SK-N-SH treated with all-trans-retinoic acid at 6 μM for 48 hours (cell line): ENCODE results near the gene GLIS2.

Experiments used
- ATAC-seq: fragments of 200-7000 bp; cut with Tn5 transposase; 3 replicates; pipeline ENCODE4 v1.9.1; 2020; ENCODE audit warnings: mild to moderate bottlenecking, moderate library complexity
- ARNTL ChIP-seq: fragments of 450-650 bp; formaldehyde crosslinking; IDR thresholded peaks from 2 replicates; pipeline ENCODE4 v1.5.0; 2020; ENCODE audit warnings: low read depth, mild to moderate bottlenecking, moderate library complexity, borderline replicate concordance
- BACH2 ChIP-seq: fragments of 250-450 bp; sonication (Bioruptor Pico); IDR thresholded peaks from 2 replicates; pipeline ENCODE4 v1.9.0; 2021; ENCODE audit warnings: mild to moderate bottlenecking, borderline replicate concordance
- CSDC2 ChIP-seq: fragments of 250-450 bp; sonication (Bioruptor Pico); IDR thresholded peaks from 2 replicates; pipeline ENCODE4 v1.5.0; 2020; ENCODE audit warnings: mild to moderate bottlenecking, moderate library complexity
- ESRRG ChIP-seq: fragments of 250-450 bp; sonication (Bioruptor Pico); IDR thresholded peaks from 2 replicates; pipeline ENCODE4 v1.6.1; 2021; ENCODE audit warnings: mild to moderate bottlenecking
- GLIS3 ChIP-seq: fragments of 250-450 bp; sonication (Bioruptor Pico); IDR thresholded peaks from 2 replicates; pipeline ENCODE4 v1.5.0; 2020; ENCODE audit warnings: mild to moderate bottlenecking, moderate library complexity
- ISL1 ChIP-seq: fragments of 250-450 bp; sonication (Bioruptor Pico); IDR thresholded peaks from 2 replicates; pipeline ENCODE4 v2.1.2; 2022; ENCODE audit warnings: mild to moderate bottlenecking, moderate library complexity
- OSR1 ChIP-seq: fragments of 250-450 bp; sonication (Bioruptor Pico); IDR thresholded peaks from 2 replicates; pipeline ENCODE4 v1.8.0; 2022; ENCODE audit warnings: moderate library complexity, mild to moderate bottlenecking, inconsistent platforms
- PPARA ChIP-seq: fragments of 250-450 bp; sonication (Bioruptor Pico); IDR thresholded peaks from 2 replicates; pipeline ENCODE4 v1.5.0; 2020; ENCODE audit warnings: mild to moderate bottlenecking, borderline replicate concordance
- RARB ChIP-seq: fragments of 250-450 bp; sonication (Bioruptor Pico); IDR thresholded peaks from 2 replicates; pipeline ENCODE4 v1.8.0; 2021; ENCODE audit warnings: mild to moderate bottlenecking, moderate library complexity
- TCF4 ChIP-seq: fragments of 250-450 bp; sonication (Bioruptor Pico); IDR thresholded peaks from 2 replicates; pipeline ENCODE4 v1.8.0; 2021; ENCODE audit warnings: mild to moderate bottlenecking, moderate library complexity, borderline replicate concordance
- TOX ChIP-seq: fragments of 250-450 bp; sonication (Bioruptor Pico); IDR thresholded peaks from 2 replicates; pipeline ENCODE4 v1.8.0; 2021; ENCODE audit warnings: mild to moderate bottlenecking, moderate library complexity, borderline replicate concordance
- ZC3H10 ChIP-seq: fragments of 250-450 bp; sonication (Bioruptor Pico); IDR thresholded peaks from 2 replicates; pipeline ENCODE4 v1.5.1; 2021; ENCODE audit warnings: mild to moderate bottlenecking, moderate library complexity
- ZFP3 ChIP-seq: fragments of 250-450 bp; sonication (Bioruptor Pico); IDR thresholded peaks from 2 replicates; pipeline ENCODE4 v1.5.0; 2020; ENCODE audit warnings: mild to moderate bottlenecking, moderate library complexity
- ZFP30 ChIP-seq: fragments of 450-650 bp; formaldehyde crosslinking; IDR thresholded peaks from 2 replicates; pipeline ENCODE4 v1.5.0; 2022; ENCODE audit warnings: mild to moderate bottlenecking, moderate library complexity
- ZNF565 ChIP-seq: fragments of 450-650 bp; formaldehyde crosslinking; conservative IDR thresholded peaks from 2 replicates; pipeline ENCODE4 v1.5.0; 2020; ENCODE audit warnings: low read depth, mild to moderate bottlenecking, moderate library complexity
- ZNF8 ChIP-seq: fragments of 450-650 bp; formaldehyde crosslinking; IDR thresholded peaks from 2 replicates; pipeline ENCODE4 v1.5.0; 2020; ENCODE audit warnings: mild to moderate bottlenecking, moderate library complexity
- TF ChIP-seq, protein P1 (sequence below): fragments of 250-450 bp; sonication (Bioruptor Pico); IDR thresholded peaks from 2 replicates; pipeline ENCODE4 v1.5.1; 2021; ENCODE audit warnings: mild to moderate bottlenecking, moderate library complexity
- TF ChIP-seq, protein P2 (sequence below): fragments of 250-450 bp; sonication (Bioruptor Pico); IDR thresholded peaks from 2 replicates; pipeline ENCODE4 v1.8.0; 2021; ENCODE audit warnings: low read depth, mild to moderate bottlenecking, moderate library complexity, borderline replicate concordance
- TF ChIP-seq, protein P3 (sequence below): fragments of 250-450 bp; sonication (Bioruptor Pico); IDR thresholded peaks from 2 replicates; pipeline ENCODE4 v1.5.0; 2020; ENCODE audit warnings: mild to moderate bottlenecking, moderate library complexity
- TF ChIP-seq, protein P4 (sequence below): fragments of 250-450 bp; sonication (Bioruptor Pico); IDR thresholded peaks from 2 replicates; pipeline ENCODE4 v1.5.1; 2020; ENCODE audit warnings: low read depth, mild to moderate bottlenecking, moderate library complexity
- TF ChIP-seq, protein P5 (sequence below): fragments of 250-450 bp; sonication (Bioruptor Pico); IDR thresholded peaks from 2 replicates; pipeline ENCODE4 v1.8.0; 2020; ENCODE audit warnings: mild to moderate bottlenecking, moderate library complexity, borderline replicate concordance

GLIS2 gene

DNA sequence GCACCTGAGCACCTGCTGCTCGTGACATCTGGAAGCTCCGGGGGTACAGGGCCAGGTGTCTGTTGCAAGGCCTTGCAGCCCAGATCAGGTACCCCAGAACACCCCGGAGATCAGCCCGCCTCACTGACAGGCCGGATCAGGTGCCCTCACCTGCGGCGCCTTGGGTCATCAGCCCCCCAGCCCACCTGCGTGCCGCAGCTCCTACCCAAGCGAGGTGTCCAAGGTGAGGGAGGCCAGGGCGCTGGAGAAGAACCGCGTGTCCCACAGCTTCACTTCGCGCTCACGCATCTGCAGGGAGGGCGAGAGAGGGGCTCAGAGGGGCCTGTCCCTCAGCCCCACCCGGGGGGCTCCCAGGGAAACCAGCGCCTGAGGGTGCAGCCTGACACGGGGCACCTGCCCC lies 71.9 kb downstream of the GLIS2 start:
- TF ChIP-seq TCF4 (no peak), ARNTL (CRISPR knock-in tag) (no peak), ZFP30 (CRISPR knock-in tag) (no peak), OSR1 (CRISPR knock-in tag) (no peak), CSDC2 (CRISPR knock-in tag) (no peak), ZFP3 (CRISPR knock-in tag) (no peak), ESRRG (CRISPR knock-in tag) (no peak), ISL1 (CRISPR knock-in tag) (no peak), ZC3H10 (no peak), GLIS3 (no peak), ZNF565 (CRISPR knock-in tag) (no peak), BACH2 (CRISPR knock-in tag) (no peak), PPARA (CRISPR knock-in tag) (no peak)
- TF ChIP-seq, protein P1, sequence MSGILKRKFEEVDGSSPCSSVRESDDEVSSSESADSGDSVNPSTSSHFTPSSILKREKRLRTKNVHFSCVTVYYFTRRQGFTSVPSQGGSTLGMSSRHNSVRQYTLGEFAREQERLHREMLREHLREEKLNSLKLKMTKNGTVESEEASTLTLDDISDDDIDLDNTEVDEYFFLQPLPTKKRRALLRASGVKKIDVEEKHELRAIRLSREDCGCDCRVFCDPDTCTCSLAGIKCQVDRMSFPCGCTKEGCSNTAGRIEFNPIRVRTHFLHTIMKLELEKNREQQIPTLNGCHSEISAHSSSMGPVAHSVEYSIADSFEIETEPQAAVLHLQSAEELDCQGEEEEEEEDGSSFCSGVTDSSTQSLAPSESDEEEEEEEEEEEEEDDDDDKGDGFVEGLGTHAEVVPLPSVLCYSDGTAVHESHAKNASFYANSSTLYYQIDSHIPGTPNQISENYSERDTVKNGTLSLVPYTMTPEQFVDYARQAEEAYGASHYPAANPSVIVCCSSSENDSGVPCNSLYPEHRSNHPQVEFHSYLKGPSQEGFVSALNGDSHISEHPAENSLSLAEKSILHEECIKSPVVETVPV, result no peak
- TF ChIP-seq, protein P2, sequence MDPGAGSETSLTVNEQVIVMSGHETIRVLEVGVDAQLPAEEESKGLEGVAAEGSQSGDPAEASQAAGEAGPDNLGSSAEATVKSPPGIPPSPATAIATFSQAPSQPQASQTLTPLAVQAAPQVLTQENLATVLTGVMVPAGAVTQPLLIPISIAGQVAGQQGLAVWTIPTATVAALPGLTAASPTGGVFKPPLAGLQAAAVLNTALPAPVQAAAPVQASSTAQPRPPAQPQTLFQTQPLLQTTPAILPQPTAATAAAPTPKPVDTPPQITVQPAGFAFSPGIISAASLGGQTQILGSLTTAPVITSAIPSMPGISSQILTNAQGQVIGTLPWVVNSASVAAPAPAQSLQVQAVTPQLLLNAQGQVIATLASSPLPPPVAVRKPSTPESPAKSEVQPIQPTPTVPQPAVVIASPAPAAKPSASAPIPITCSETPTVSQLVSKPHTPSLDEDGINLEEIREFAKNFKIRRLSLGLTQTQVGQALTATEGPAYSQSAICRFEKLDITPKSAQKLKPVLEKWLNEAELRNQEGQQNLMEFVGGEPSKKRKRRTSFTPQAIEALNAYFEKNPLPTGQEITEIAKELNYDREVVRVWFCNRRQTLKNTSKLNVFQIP (CRISPR knock-in tag), result no peak
- TF ChIP-seq, protein P3, sequence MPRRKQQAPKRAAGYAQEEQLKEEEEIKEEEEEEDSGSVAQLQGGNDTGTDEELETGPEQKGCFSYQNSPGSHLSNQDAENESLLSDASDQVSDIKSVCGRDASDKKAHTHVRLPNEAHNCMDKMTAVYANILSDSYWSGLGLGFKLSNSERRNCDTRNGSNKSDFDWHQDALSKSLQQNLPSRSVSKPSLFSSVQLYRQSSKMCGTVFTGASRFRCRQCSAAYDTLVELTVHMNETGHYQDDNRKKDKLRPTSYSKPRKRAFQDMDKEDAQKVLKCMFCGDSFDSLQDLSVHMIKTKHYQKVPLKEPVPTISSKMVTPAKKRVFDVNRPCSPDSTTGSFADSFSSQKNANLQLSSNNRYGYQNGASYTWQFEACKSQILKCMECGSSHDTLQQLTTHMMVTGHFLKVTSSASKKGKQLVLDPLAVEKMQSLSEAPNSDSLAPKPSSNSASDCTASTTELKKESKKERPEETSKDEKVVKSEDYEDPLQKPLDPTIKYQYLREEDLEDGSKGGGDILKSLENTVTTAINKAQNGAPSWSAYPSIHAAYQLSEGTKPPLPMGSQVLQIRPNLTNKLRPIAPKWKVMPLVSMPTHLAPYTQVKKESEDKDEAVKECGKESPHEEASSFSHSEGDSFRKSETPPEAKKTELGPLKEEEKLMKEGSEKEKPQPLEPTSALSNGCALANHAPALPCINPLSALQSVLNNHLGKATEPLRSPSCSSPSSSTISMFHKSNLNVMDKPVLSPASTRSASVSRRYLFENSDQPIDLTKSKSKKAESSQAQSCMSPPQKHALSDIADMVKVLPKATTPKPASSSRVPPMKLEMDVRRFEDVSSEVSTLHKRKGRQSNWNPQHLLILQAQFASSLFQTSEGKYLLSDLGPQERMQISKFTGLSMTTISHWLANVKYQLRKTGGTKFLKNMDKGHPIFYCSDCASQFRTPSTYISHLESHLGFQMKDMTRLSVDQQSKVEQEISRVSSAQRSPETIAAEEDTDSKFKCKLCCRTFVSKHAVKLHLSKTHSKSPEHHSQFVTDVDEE (CRISPR knock-in tag), result no peak
- TF ChIP-seq, protein P4, sequence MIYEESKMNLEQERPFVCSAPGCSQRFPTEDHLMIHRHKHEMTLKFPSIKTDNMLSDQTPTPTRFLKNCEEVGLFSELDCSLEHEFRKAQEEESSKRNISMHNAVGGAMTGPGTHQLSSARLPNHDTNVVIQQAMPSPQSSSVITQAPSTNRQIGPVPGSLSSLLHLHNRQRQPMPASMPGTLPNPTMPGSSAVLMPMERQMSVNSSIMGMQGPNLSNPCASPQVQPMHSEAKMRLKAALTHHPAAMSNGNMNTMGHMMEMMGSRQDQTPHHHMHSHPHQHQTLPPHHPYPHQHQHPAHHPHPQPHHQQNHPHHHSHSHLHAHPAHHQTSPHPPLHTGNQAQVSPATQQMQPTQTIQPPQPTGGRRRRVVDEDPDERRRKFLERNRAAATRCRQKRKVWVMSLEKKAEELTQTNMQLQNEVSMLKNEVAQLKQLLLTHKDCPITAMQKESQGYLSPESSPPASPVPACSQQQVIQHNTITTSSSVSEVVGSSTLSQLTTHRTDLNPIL (CRISPR knock-in tag), result no peak
- TF ChIP-seq, protein P5, sequence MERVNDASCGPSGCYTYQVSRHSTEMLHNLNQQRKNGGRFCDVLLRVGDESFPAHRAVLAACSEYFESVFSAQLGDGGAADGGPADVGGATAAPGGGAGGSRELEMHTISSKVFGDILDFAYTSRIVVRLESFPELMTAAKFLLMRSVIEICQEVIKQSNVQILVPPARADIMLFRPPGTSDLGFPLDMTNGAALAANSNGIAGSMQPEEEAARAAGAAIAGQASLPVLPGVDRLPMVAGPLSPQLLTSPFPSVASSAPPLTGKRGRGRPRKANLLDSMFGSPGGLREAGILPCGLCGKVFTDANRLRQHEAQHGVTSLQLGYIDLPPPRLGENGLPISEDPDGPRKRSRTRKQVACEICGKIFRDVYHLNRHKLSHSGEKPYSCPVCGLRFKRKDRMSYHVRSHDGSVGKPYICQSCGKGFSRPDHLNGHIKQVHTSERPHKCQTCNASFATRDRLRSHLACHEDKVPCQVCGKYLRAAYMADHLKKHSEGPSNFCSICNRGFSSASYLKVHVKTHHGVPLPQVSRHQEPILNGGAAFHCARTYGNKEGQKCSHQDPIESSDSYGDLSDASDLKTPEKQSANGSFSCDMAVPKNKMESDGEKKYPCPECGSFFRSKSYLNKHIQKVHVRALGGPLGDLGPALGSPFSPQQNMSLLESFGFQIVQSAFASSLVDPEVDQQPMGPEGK (CRISPR knock-in tag), result no peak
- no peak for ATAC-seq

DNA sequence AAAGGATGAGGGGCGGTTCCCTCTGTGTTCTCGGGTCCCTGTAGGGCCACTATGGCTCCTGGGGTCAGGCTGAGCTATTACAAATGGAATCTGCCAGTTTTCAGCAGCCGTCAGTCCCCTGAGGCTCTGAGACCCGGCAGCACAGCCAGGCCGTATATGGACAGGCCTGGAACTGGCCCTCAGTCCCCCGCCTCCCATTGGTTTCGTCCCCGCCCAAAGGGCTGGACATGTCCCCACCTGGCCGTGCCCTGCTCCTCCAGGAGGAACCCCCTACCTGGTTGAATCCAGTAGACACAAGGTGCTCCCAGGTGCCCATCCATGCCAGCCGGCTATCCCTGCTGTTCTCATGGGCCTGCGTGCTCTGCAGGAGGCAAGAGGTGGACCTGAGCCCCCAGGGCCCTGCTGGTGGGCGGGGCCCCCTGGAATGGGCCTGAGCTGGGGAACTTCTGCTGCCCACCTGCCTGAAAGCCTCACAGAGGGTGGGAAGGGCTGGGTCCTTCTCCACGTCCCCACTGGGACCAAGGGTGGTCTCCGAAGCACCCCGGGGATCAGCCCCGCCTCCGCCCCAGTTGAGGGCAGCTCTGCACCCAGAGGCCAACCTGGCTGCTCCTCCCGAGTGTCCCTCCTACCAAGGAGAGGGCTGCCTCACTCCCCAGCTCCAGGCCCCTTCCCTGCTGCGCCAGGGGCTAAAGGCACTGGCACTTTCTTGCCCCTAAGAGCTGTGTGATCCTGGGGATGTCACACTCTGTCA lies 72.6 kb downstream of the GLIS2 start:
- ATAC-seq, result no peak
- TF ChIP-seq PPARA (CRISPR knock-in tag) (no peak), TOX (CRISPR knock-in tag) (no peak), RARB (CRISPR knock-in tag) (no peak), ZC3H10 (no peak), OSR1 (CRISPR knock-in tag) (no peak), ZNF8 (CRISPR knock-in tag) (no peak)
- TF ChIP-seq, protein P3 (CRISPR knock-in tag), result no peak
